Gastrocnemius medialis (tissue), 4 donors: ENCODE results near the gene PTPRN2.

Experiments
- CTCF ChIP-seq, 5 experiments: fragments of 450-650 bp in 3 of 5; fragments of 200-600 bp in 2 of 5; sonication (generic) in 2 of 5; IDR thresholded peaks in 4 of 5; conservative IDR thresholded peaks in 1 of 5; 1 replicate in 4 of 5; 2 replicates in 1 of 5; pipeline ENCODE4 v1.5.1; 2016 to 2019; ENCODE audit warnings: antibody characterized with exemption in 5 of 5, mild to moderate bottlenecking in 3 of 5, moderate library complexity in 3 of 5
- POLR2A ChIP-seq, 2 donors: fragments of 450-650 bp; IDR thresholded peaks; one replicate each; pipeline ENCODE4 v1.6.1; 2017; ENCODE audit warnings: antibody characterized with exemption in 2 of 2, mild to moderate bottlenecking in 2 of 2, moderate library complexity in 2 of 2

GRCh38 chr7:157596881-157597280, 990.7 kb downstream of the PTPRN2 start:
- no peak for TF ChIP-seq CTCF (IDR thresholded peaks at IDR 0.05 in 4 of 5, conservative IDR thresholded peaks at IDR 0.05 in 1 of 5)
- TF ChIP-seq POLR2A (IDR thresholded peaks at IDR 0.05) = no peak
